IMR-90 (cell line): Measurements from ENCODE around the gene CDCA4. TPM values are rescaled to one million over a fixed set of nuclear protein-coding genes. Genes with fewer than 3 reads are reported as not detected.
A peak's percentile ranks its signal among the peaks of the same experiment; 100 is the strongest.
"Not testable (repeated sequence)": the region's sequence is repeated elsewhere in the genome, so short reads cannot be mapped to it uniquely, and the experiment has no call there.

ENCODE experiments used
- ATAC-seq: fragments of 200-7000 bp; cut with Tn5 transposase; 2 replicates; pipeline ENCODE4 v1.9.1; 2020; ENCODE audit warnings: low read depth, mild to moderate bottlenecking, moderate library complexity
- BruUV-seq: library from RNA; stranded (reverse); fragments of 400-500 nt; replicated peaks from 2 replicates; lab custom pipeline; 2021; lab: Mats Ljungman, UMichigan
- CTCF ChIA-PET: fragments of 300-600 bp; formaldehyde crosslinking; extraction: SDS; loops from one replicate; lab custom pipeline; 2021; ENCODE audit warnings: antibody characterized with exemption; lab: Yijun Ruan, JAX
- POLR2A ChIA-PET: fragments of 300-600 bp; sonication (Branson Sonifier 250); formaldehyde crosslinking; loops from one replicate; lab custom pipeline; 2022; ENCODE audit warnings: antibody characterized with exemption; ENCODE audit not compliant: unreplicated experiment; lab: Charles Lee
- DNase-seq: peaks from one replicate; pipeline ENCODE4 v3.0.0; 2013
- H2AFZ ChIP-seq: replicated peaks from 2 replicates; pipeline ENCODE3; 2013; ENCODE audit warnings: low read length, mild to moderate bottlenecking; ENCODE audit not compliant: poor library complexity
- H2AK5ac ChIP-seq: 2 replicates; pipeline ENCODE4 v1.6.1; 2013; ENCODE audit warnings: low read depth, low read length, inconsistent platforms
- H2AK9ac ChIP-seq: replicated peaks from 2 replicates; pipeline ENCODE3; 2013; ENCODE audit warnings: mild to moderate bottlenecking, low read depth, low read length, moderate library complexity; ENCODE audit not compliant: poor library complexity
- H2BK120ac ChIP-seq: 2 replicates; pipeline ENCODE4 v1.6.1; 2013; ENCODE audit warnings: low read depth, low read length, inconsistent platforms
- H2BK15ac ChIP-seq: 3 replicates; pipeline ENCODE4 v1.6.1; 2013; ENCODE audit warnings: low read depth, low read length, inconsistent platforms
- H2BK20ac ChIP-seq: 2 replicates; pipeline ENCODE4 v1.6.1; 2013; ENCODE audit warnings: low read depth, mild to moderate bottlenecking, inconsistent platforms, low read length, moderate library complexity
- H2BK5ac ChIP-seq: 2 replicates; pipeline ENCODE4 v1.6.1; 2013; ENCODE audit warnings: mild to moderate bottlenecking, low read depth, low read length, inconsistent platforms; ENCODE audit not compliant: poor library complexity, severe bottlenecking
- H3K14ac ChIP-seq: replicated peaks from 2 replicates; pipeline ENCODE4 v1.6.1; 2013; ENCODE audit warnings: low read depth, low read length, inconsistent platforms
- H3K18ac ChIP-seq: 2 replicates; pipeline ENCODE4 v1.6.1; 2013; ENCODE audit warnings: low read depth, low read length, control low read depth
- H3K23ac ChIP-seq: 2 replicates; pipeline ENCODE4 v1.6.1; 2013; ENCODE audit warnings: low read depth, low read length, inconsistent platforms
- H3K27ac ChIP-seq: 2 replicates; pipeline ENCODE4 v1.5.1; 2013; ENCODE audit warnings: mild to moderate bottlenecking, control low read depth, low read length; ENCODE audit not compliant: insufficient read depth
- H3K27me3 ChIP-seq: 2 replicates; pipeline ENCODE4 v1.6.1; 2013; ENCODE audit warnings: low read length; ENCODE audit not compliant: control insufficient read depth, insufficient read depth
- H3K36me3 ChIP-seq: 2 replicates; pipeline ENCODE4 v1.6.1; 2013; ENCODE audit warnings: low read length, mixed read lengths; ENCODE audit not compliant: control insufficient read depth, insufficient read depth
- H3K4ac ChIP-seq: 2 replicates; pipeline ENCODE4 v1.6.1; 2013; ENCODE audit warnings: low read depth, low read length, inconsistent platforms
- H3K4me1 ChIP-seq: 2 replicates; pipeline ENCODE4 v1.6.1; 2013; ENCODE audit warnings: low read length, mixed read lengths; ENCODE audit not compliant: control insufficient read depth, insufficient read depth
- H3K4me2 ChIP-seq: 2 replicates; pipeline ENCODE4 v1.6.1; 2013; ENCODE audit warnings: low read depth, mild to moderate bottlenecking, control low read depth, low read length, moderate library complexity
- H3K4me3 ChIP-seq: 2 replicates; pipeline ENCODE4 v1.5.1; 2013; ENCODE audit warnings: low read depth, mild to moderate bottlenecking, control low read depth, low read length, moderate library complexity; ENCODE audit not compliant: insufficient read depth
- H3K56ac ChIP-seq: 2 replicates; pipeline ENCODE4 v1.6.1; 2013; ENCODE audit warnings: low read length, inconsistent platforms; ENCODE audit not compliant: insufficient read depth; ENCODE audit errors: extremely low read depth
- H3K79me1 ChIP-seq, 2 experiments: 2 replicates each; pipeline ENCODE4 v1.6.1; 2013; ENCODE audit warnings: low read length in 2 of 2, inconsistent platforms in 1 of 2, low read depth in 1 of 2
- H3K9ac ChIP-seq: 2 replicates; pipeline ENCODE4 v1.6.1; 2013; ENCODE audit warnings: low read depth, low read length, control low read depth
- H3K9me1 ChIP-seq: 2 replicates; pipeline ENCODE4 v1.6.1; 2013; ENCODE audit warnings: low read length, inconsistent platforms; ENCODE audit not compliant: insufficient read depth
- H3K9me3 ChIP-seq: 2 replicates; pipeline ENCODE4 v1.6.1; 2013; ENCODE audit warnings: low read length; ENCODE audit not compliant: control insufficient read depth, insufficient read depth
- H4K20me1 ChIP-seq: 2 replicates; pipeline ENCODE4 v1.6.1; 2013; ENCODE audit warnings: low read length, inconsistent platforms; ENCODE audit not compliant: insufficient read depth
- H4K5ac ChIP-seq: 2 replicates; pipeline ENCODE4 v1.6.1; 2013; ENCODE audit warnings: mild to moderate bottlenecking, low read depth, low read length, control low read depth
- H4K8ac ChIP-seq, 2 experiments: 2 replicates each; pipeline ENCODE4 v1.6.1; 2013; ENCODE audit warnings: low read depth in 2 of 2, low read length in 2 of 2, control low read depth in 1 of 2, inconsistent platforms in 1 of 2
- H4K91ac ChIP-seq: 2 replicates; pipeline ENCODE4 v1.6.1; 2013; ENCODE audit warnings: low read depth, low read length, inconsistent platforms; ENCODE audit not compliant: insufficient read depth
- ELK1 ChIP-seq: fragments of 150-350 bp; IDR thresholded peaks from 2 replicates; pipeline ENCODE4 v1.6.1; 2016; ENCODE audit warnings: low read depth, mild to moderate bottlenecking, low read length, moderate library complexity, borderline replicate concordance
- whole genome bisulfite sequencing, 2 experiments: methylation state at CpG; one replicate each; pipeline versions ENCODE4 v1.1.5 to v1.1.7; 2013; ENCODE audit warnings: missing lambda C conversion rate in 2 of 2; ENCODE audit not compliant: insufficient read length in 1 of 2; ENCODE audit errors: extremely low coverage in 2 of 2; 5-methylcytosine and 5-hydroxymethylcytosine counted together
- dilution Hi-C: fragments of 300-500 bp; cut with HindIII; formaldehyde crosslinking; loops from one replicate; pipeline ENCODE4 v1.14.3; 2018; ENCODE audit warnings: low sequenced_read_pairs; ENCODE audit not compliant: unreplicated experiment
- in situ Hi-C: fragments of 300-500 bp; cut with MboI; formaldehyde crosslinking; loops from 3 replicates; pipeline ENCODE4 v1.14.3; 2019; ENCODE audit warnings: low sequenced_read_pairs, inconsistent platforms, mixed read lengths
- intact Hi-C: fragments of 100-400 bp; cut with micrococcal nuclease; formaldehyde crosslinking; loops from 2 replicates; pipeline ENCODE4 v1.10.0; 2022
- polyA plus RNA-seq, 3 experiments: library from polyadenylated mRNA; depleted of rRNA; stranded (reverse); fragments of >200 nt; gene quantifications; 2 replicates each; pipeline ENCODE4 v1.2.3, GENCODE V29; 2012; ENCODE audit warnings: low replicate concordance in 1 of 3
- total RNA-seq: library from RNA; depleted of rRNA; stranded (reverse); fragments of >200 nt; gene quantifications from 2 replicates; pipeline ENCODE4 v1.2.3, GENCODE V29; 2012

The CDCA4 gene
- total and polyA plus RNA-seq, 2 of the 4 experiments (the other 2 are of a cell fraction) = 17.7 to 18.6 TPM

DNA sequence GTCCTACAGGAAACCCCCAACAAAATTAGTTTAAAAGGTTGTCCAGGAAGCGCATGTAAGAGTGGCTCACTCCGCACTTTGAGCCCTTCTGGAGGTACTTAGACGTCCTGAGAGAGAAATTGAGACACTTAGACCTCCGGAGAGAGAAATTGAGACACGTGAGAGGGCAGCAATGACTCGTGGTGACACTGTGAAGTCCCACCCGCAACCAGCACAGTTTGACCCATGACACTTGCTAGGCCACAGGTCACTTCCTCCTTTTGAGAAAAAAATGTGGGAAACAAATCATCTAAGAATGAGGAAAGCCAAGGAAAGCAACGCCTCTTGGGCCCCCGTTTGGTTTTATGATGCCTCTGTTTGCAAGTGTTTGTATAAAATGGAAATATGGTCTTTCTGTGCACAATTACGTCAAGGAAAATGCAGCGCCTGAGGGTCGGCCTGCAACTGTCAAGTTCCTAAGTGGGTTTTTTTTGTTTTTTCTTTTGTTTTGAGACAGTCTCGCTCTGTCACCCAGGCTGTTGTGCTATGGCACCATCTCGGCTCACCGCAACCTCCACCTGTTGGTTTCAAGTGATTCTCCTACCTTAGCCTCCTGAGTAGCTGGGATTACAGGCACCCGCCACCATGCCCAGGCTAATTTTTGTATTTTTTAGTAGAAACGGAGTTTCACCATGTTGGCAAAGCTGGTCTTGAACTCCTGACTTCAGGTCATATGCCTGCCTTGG is 13.6 kb upstream of the CDCA4 start (continued):
- no peak for TF ChIP-seq ELK1

- Histone ChIP-seq H3K4me3 (peak overlapping the region; percentile 57), H3K18ac (peak overlapping the region; percentile 6; the same call in 1 of the 2 replicates), H4K5ac (peak overlapping the region; percentile 79), H2AFZ (peak overlapping the region; percentile 71), H3K9ac (peak overlapping the region; percentile 37; the same call in 1 of the 2 replicates), H4K8ac (peak overlapping the region; percentile 54 to 80), H3K4ac (peak overlapping the region; percentile 43; the same call in 1 of the 2 replicates), H3K23ac (peak overlapping the region; percentile 37; the same call in 1 of the 2 replicates), H3K4me2 (peak overlapping the region; percentile 81)
- H3K27me3 ChIP-seq, ATAC-seq, H3K9me1 ChIP-seq, H3K27ac ChIP-seq, CTCF ChIA-PET, H3K79me1 ChIP-seq, H4K91ac ChIP-seq, H2BK120ac ChIP-seq, H3K14ac ChIP-seq, BruUV-seq, POLR2A ChIA-PET, H2BK20ac ChIP-seq, H2BK15ac ChIP-seq, H2BK5ac ChIP-seq, H2AK9ac ChIP-seq, H3K36me3 ChIP-seq, H3K56ac ChIP-seq, in situ Hi-C loops, intact Hi-C loops, H3K9me3 ChIP-seq, dilution Hi-C loops, DNase-seq, H3K4me1 ChIP-seq, H2AK5ac ChIP-seq, H4K20me1 ChIP-seq: not testable (repeated sequence)
- 6% methylated on average over 21 of the region's 45 CpGs; no CpG with 5 or more reads in 1 of the 2 experiments for WGBS, 2 experiments
Measured at GRCh38 chr14:105033412-105033900, 12.6 kb upstream of the CDCA4 start.

DNA sequence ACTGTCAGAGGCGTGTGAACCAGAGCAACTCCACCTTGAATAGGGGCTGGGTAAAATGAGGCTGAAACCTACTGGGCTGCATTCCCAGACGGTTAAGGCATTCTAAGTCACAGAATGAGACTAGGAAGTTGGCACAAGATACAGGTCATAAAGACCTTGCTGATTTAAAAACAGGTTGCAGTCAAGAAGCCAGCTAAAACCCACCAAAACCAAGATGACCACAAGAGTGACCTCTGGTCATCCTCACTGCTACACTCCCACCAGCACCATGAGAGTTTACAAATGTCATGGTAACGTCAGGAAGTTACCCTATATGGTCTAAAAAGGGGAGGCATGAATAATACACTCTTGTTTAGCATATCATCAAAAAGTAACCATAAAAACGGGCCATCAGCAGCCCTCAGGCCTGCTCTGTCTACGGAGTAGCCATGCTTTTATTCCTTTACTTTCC is 11.6 kb upstream of the CDCA4 start:
- dilution Hi-C loops, H2AK5ac ChIP-seq, POLR2A ChIA-PET, H4K20me1 ChIP-seq, H3K4me2 ChIP-seq, H3K4me3 ChIP-seq, H3K23ac ChIP-seq, H2BK20ac ChIP-seq, intact Hi-C loops, H2BK120ac ChIP-seq, H3K56ac ChIP-seq, ATAC-seq, H3K27ac ChIP-seq, H3K14ac ChIP-seq, H2AFZ ChIP-seq, H3K18ac ChIP-seq, H2AK9ac ChIP-seq, H3K9ac ChIP-seq, in situ Hi-C loops, BruUV-seq, H3K9me1 ChIP-seq, H2BK15ac ChIP-seq, H3K79me1 ChIP-seq, H4K91ac ChIP-seq, CTCF ChIA-PET, H4K5ac ChIP-seq, H3K4me1 ChIP-seq, H3K4ac ChIP-seq, H2BK5ac ChIP-seq, H3K27me3 ChIP-seq, H3K9me3 ChIP-seq, H3K36me3 ChIP-seq: not testable (repeated sequence)
- 0 out of 4 replicates have a peak overlapping the region, but pooled peaks of 1 of the 2 experiments have one; percentile 21 for H4K8ac ChIP-seq
- WGBS, 2 experiments = 65% methylated on average over 2 of the region's 5 CpGs; no CpG with 5 or more reads in 1 of the 2 experiments
- peak; percentile 40 for DNase-seq
